ENCODE measurements around the gene INSYN2B.

INSYN2B gene

DNA sequence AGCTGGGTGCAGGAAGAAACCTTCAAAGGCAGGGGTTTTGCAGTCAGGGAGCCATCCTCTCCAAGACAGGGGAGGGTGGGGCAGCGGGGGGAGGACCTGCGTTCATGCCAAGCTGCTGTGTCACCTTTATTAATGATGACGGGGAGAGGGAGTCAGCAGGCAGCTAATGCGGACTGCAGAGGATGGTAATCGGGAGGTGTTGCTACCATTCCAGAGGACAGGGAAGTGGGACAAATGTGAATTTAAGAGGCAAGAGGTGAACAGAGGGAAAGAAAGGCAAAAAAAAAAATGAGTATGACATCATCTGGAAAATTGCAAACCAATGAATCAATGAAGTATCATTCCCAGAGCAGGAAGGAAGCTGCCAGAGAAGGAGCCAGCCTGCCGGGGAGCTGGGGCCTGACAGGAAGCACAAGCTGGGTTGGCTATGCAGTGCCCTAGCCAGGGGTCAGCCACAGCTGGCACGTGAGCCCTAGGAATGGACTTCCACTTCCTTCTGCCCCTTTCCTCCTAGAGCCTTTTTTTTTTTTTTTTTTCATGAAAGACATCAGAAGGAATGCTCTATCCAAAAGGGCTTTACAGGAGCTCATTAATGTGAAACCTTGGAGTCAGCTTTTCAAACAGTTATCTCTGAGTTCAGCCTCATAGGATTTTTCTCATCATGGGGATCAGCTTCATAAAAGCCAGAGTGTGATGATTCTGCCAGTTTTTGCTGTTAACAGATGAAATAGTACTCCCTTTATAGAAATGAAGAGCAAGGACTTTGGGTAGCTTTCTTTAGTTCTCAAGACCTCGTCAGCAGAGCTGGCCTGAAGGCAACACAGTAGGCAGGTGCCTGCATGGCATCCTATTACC is 9.2 kb downstream of the INSYN2B start:
- no peaks in the 10 kb centered on the region for H4K20me1 ChIP-seq (ENCODE audit: low read depth, low read length)
- H3K9me2 ChIP-seq (replicated peaks; ENCODE audit: insufficient read depth, low read length) = no peaks in the 10 kb centered on the region
- H2AFZ ChIP-seq (ENCODE audit: low read depth, low read length, severe bottlenecking) = no peak overlapping the region
- no peak overlapping the region for H3K27ac ChIP-seq (ENCODE audit: low read depth, low read length)
- H3K79me2 ChIP-seq (ENCODE audit: insufficient read depth, low read length) = no peaks in the 10 kb centered on the region
- TF ChIP-seq CTCF (IDR thresholded peaks at IDR 0.05; ENCODE audit: insufficient read depth, low read length, poor library complexity, severe bottlenecking) (no peak), EZH2phosphoT487 (conservative IDR thresholded peaks at IDR 0.05; ENCODE audit: low read length) (no peak)
- H3K27me3 ChIP-seq (ENCODE audit: low read length) = no peaks in the 10 kb centered on the region
- no peak overlapping the region for H3K4me3 ChIP-seq (ENCODE audit: insufficient read depth, low read length, poor library complexity, severe bottlenecking)
- H3F3A ChIP-seq (ENCODE audit: insufficient read depth) = no peaks in the 10 kb centered on the region
- H3K9me3 ChIP-seq (ENCODE audit: insufficient read depth, low read length) = no peaks in the 10 kb centered on the region
- H3K9ac ChIP-seq (ENCODE audit: low read length) = no peak overlapping the region
- H3K36me3 ChIP-seq (ENCODE audit: low read length) = no peaks in the 10 kb centered on the region
- no peak overlapping the region for H3K4me2 ChIP-seq (ENCODE audit: low read depth, low read length, poor library complexity, severe bottlenecking)

GRCh38 chr5:169970339-169970738 is 10.0 kb downstream of the INSYN2B start:
- no peak overlapping the region for H3K4me2 ChIP-seq (ENCODE audit: low read depth, low read length, poor library complexity, severe bottlenecking)
- H3K79me2 ChIP-seq (ENCODE audit: insufficient read depth, low read length) = no peaks in the 10 kb centered on the region
- H3F3A ChIP-seq (ENCODE audit: insufficient read depth) = no peaks in the 10 kb centered on the region
- no peaks in the 10 kb centered on the region for H3K27me3 ChIP-seq (ENCODE audit: low read length)
- H3K9ac ChIP-seq (ENCODE audit: low read length) = no peak overlapping the region
- no peaks in the 10 kb centered on the region for H3K9me3 ChIP-seq (ENCODE audit: insufficient read depth, low read length)
- H3K9me2 ChIP-seq (replicated peaks; ENCODE audit: insufficient read depth, low read length) = no peaks in the 10 kb centered on the region
- no peaks in the 10 kb centered on the region for H4K20me1 ChIP-seq (ENCODE audit: low read depth, low read length)
- no peak overlapping the region for H3K4me3 ChIP-seq (ENCODE audit: insufficient read depth, low read length, poor library complexity, severe bottlenecking)
- no peak overlapping the region for H3K27ac ChIP-seq (ENCODE audit: low read depth, low read length)
- no peaks in the 10 kb centered on the region for H3K36me3 ChIP-seq (ENCODE audit: low read length)
- no peak overlapping the region for H2AFZ ChIP-seq (ENCODE audit: low read depth, low read length, severe bottlenecking)
- TF ChIP-seq EZH2phosphoT487 (conservative IDR thresholded peaks at IDR 0.05; ENCODE audit: low read length) = no peak
- no peak for TF ChIP-seq CTCF (IDR thresholded peaks at IDR 0.05; ENCODE audit: insufficient read depth, low read length, poor library complexity, severe bottlenecking)

GRCh38 chr5:169964246-169964645 is 16.0 kb downstream of the INSYN2B start:
- no peaks in the 10 kb centered on the region for H3K9me2 ChIP-seq (replicated peaks; ENCODE audit: insufficient read depth, low read length)
- H4K20me1 ChIP-seq (ENCODE audit: low read depth, low read length) = no peaks in the 10 kb centered on the region
- no peak for TF ChIP-seq EZH2phosphoT487 (conservative IDR thresholded peaks at IDR 0.05; ENCODE audit: low read length)
- TF ChIP-seq CTCF (IDR thresholded peaks at IDR 0.05; ENCODE audit: insufficient read depth, low read length, poor library complexity, severe bottlenecking) = no peak
- H3K79me2 ChIP-seq (ENCODE audit: insufficient read depth, low read length) = no peaks in the 10 kb centered on the region
- H3K9me3 ChIP-seq (ENCODE audit: insufficient read depth, low read length) = no peaks in the 10 kb centered on the region
- no peaks in the 10 kb centered on the region for H3K27me3 ChIP-seq (ENCODE audit: low read length)
- no peaks in the 10 kb centered on the region for H3F3A ChIP-seq (ENCODE audit: insufficient read depth)
- no peak overlapping the region for H3K4me3 ChIP-seq (ENCODE audit: insufficient read depth, low read length, poor library complexity, severe bottlenecking)
- no peak overlapping the region for H3K9ac ChIP-seq (ENCODE audit: low read length)
- H3K27ac ChIP-seq (ENCODE audit: low read depth, low read length) = no peak overlapping the region
- H3K4me2 ChIP-seq (ENCODE audit: low read depth, low read length, poor library complexity, severe bottlenecking) = no peak overlapping the region
- 0 out of 2 replicates have a peak, but pooled peaks cover 4% of the 10 kb centered on the region for H3K36me3 ChIP-seq (ENCODE audit: low read length)
- no peak overlapping the region for H2AFZ ChIP-seq (ENCODE audit: low read depth, low read length, severe bottlenecking)
